H9 (cell line): ENCODE data around the gene P2RY8. TPM values are rescaled to one million over a fixed set of nuclear protein-coding genes. Genes with fewer than 3 reads are reported as not detected.

Source experiments
- DNase-seq: peaks from one replicate; pipeline ENCODE4 v3.0.0-alpha.2; 2017
- H2AFZ ChIP-seq: one replicate; pipeline ENCODE4 v1.6.1; 2013; ENCODE audit warnings: mild to moderate bottlenecking, low read length, control low read depth, moderate library complexity
- H2AK5ac ChIP-seq: 2 replicates; pipeline ENCODE4 v1.6.1; 2013; ENCODE audit warnings: low read length, control low read depth, mixed read lengths; ENCODE audit not compliant: insufficient read length
- H2BK120ac ChIP-seq: one replicate; pipeline ENCODE4 v1.6.1; 2013; ENCODE audit warnings: low read depth, mild to moderate bottlenecking, low read length, control low read depth, inconsistent platforms; ENCODE audit not compliant: poor library complexity, severe bottlenecking
- H2BK12ac ChIP-seq: 2 replicates; pipeline ENCODE4 v1.6.1; 2013; ENCODE audit warnings: low read length, control low read depth, mixed read lengths, low read depth; ENCODE audit not compliant: insufficient read length
- H2BK15ac ChIP-seq: 2 replicates; pipeline ENCODE4 v1.6.1; 2013; ENCODE audit warnings: low read depth, low read length, control low read depth
- H2BK20ac ChIP-seq: one replicate; pipeline ENCODE4 v1.6.1; 2013; ENCODE audit warnings: low read depth, mild to moderate bottlenecking, low read length, control low read depth, inconsistent platforms; ENCODE audit not compliant: poor library complexity, severe bottlenecking
- H2BK5ac ChIP-seq: 2 replicates; pipeline ENCODE4 v1.6.1; 2013; ENCODE audit warnings: low read length, control low read depth, mixed read lengths; ENCODE audit not compliant: insufficient read length
- H3K14ac ChIP-seq: 2 replicates; pipeline ENCODE4 v1.6.1; 2013; ENCODE audit warnings: low read length, control low read depth; ENCODE audit not compliant: insufficient read depth
- H3K18ac ChIP-seq: 2 replicates; pipeline ENCODE4 v1.6.1; 2013; ENCODE audit warnings: low read depth, mild to moderate bottlenecking, mixed read lengths, low read length, control low read depth; ENCODE audit not compliant: insufficient read length
- H3K23ac ChIP-seq: 2 replicates; pipeline ENCODE4 v1.6.1; 2013; ENCODE audit warnings: low read length, control low read depth, mixed read lengths, low read depth; ENCODE audit not compliant: insufficient read length
- H3K23me2 ChIP-seq: 2 replicates; pipeline ENCODE4 v1.6.1; 2013; ENCODE audit warnings: low read depth, mild to moderate bottlenecking, mixed read lengths, low read length, control low read depth; ENCODE audit not compliant: insufficient read length, poor library complexity, severe bottlenecking
- H3K27ac ChIP-seq: 2 replicates; pipeline ENCODE4 v1.5.1; 2013; ENCODE audit warnings: low read length, control low read depth, mixed read lengths, low read depth; ENCODE audit not compliant: insufficient read length
- H3K27me3 ChIP-seq: 2 replicates; pipeline ENCODE4 v1.6.1; 2013; ENCODE audit warnings: low read length, control low read depth, inconsistent platforms; ENCODE audit not compliant: insufficient read depth
- H3K4ac ChIP-seq: 2 replicates; pipeline ENCODE4 v1.6.1; 2013; ENCODE audit warnings: low read depth, mild to moderate bottlenecking, control low read depth, inconsistent platforms, low read length, moderate library complexity
- H3K4me1 ChIP-seq: 2 replicates; pipeline ENCODE4 v1.6.1; 2013; ENCODE audit warnings: low read length, control low read depth, inconsistent platforms; ENCODE audit not compliant: insufficient read depth
- H3K4me2 ChIP-seq: 2 replicates; pipeline ENCODE4 v1.6.1; 2013; ENCODE audit warnings: low read length, control low read depth, mixed read lengths; ENCODE audit not compliant: insufficient read length, insufficient read depth
- H3K56ac ChIP-seq: 2 replicates; pipeline ENCODE4 v1.6.1; 2013; ENCODE audit warnings: low read depth, mild to moderate bottlenecking, mixed read lengths, low read length, control low read depth; ENCODE audit not compliant: insufficient read length
- H3K79me1 ChIP-seq: 2 replicates; pipeline ENCODE4 v1.6.1; 2013; ENCODE audit warnings: low read depth, mild to moderate bottlenecking, moderate library complexity, low read length, control low read depth, inconsistent platforms; ENCODE audit not compliant: insufficient read depth, poor library complexity, severe bottlenecking
- H3K79me2 ChIP-seq: 2 replicates; pipeline ENCODE4 v1.6.1; 2013; ENCODE audit warnings: low read length, control low read depth, inconsistent platforms; ENCODE audit not compliant: insufficient read depth
- H3K9ac ChIP-seq: 2 replicates; pipeline ENCODE4 v1.6.1; 2013; ENCODE audit warnings: low read length, control low read depth, mixed read lengths; ENCODE audit not compliant: insufficient read length; ENCODE audit errors: extremely low read depth
- H3K9me3 ChIP-seq: one replicate; pipeline ENCODE4 v1.6.1; 2013; ENCODE audit warnings: low read depth, low read length, inconsistent platforms; ENCODE audit not compliant: control insufficient read depth
- H3T11ph ChIP-seq: one replicate; pipeline ENCODE4 v1.6.1; 2013; ENCODE audit warnings: mild to moderate bottlenecking, low read length, control low read depth, inconsistent platforms
- H4K20me1 ChIP-seq: one replicate; pipeline ENCODE4 v1.6.1; 2013; ENCODE audit not compliant: control insufficient read depth, insufficient read length, insufficient read depth
- H4K5ac ChIP-seq: 2 replicates; pipeline ENCODE4 v1.6.1; 2013; ENCODE audit warnings: low read depth, mild to moderate bottlenecking, mixed read lengths, low read length, control low read depth; ENCODE audit not compliant: insufficient read length
- H4K8ac ChIP-seq: replicated peaks from 2 replicates; pipeline ENCODE4 v1.6.1; 2013; ENCODE audit warnings: low read length, control low read depth, mixed read lengths, low read depth; ENCODE audit not compliant: insufficient read length
- H4K91ac ChIP-seq: 2 replicates; pipeline ENCODE4 v1.6.1; 2013; ENCODE audit warnings: low read depth, mild to moderate bottlenecking, moderate library complexity, mixed read lengths, low read length, control low read depth; ENCODE audit not compliant: insufficient read length
- H3K27ac Mint-ChIP-seq, 3 experiments: 2 replicates in 2 of 3; 3 replicates in 1 of 3; pipeline ENCODE4 v1.8.0; 2020 to 2021; ENCODE audit warnings: mixed read lengths in 3 of 3, mild to moderate bottlenecking in 1 of 3, moderate library complexity in 1 of 3
- H3K27me3 Mint-ChIP-seq: 2 replicates; pipeline ENCODE4 v1.8.0; 2021; ENCODE audit warnings: low read depth, mild to moderate bottlenecking, moderate library complexity, mixed read lengths
- H3K36me3 Mint-ChIP-seq, 3 experiments: 2 replicates in 2 of 3; 3 replicates in 1 of 3; pipeline ENCODE4 v1.8.0; 2020 to 2021; ENCODE audit warnings: low read depth in 3 of 3, mixed read lengths in 3 of 3; ENCODE audit not compliant: insufficient read depth in 1 of 3
- H3K4me1 Mint-ChIP-seq, 2 experiments: 2 replicates each; pipeline ENCODE4 v1.8.0; 2020; ENCODE audit warnings: mixed read lengths in 2 of 2
- H3K4me3 Mint-ChIP-seq, 2 experiments: 2 replicates in 1 of 2; 3 replicates in 1 of 2; pipeline ENCODE4 v1.8.0; 2020 to 2021; ENCODE audit warnings: mild to moderate bottlenecking in 2 of 2, mixed read lengths in 2 of 2, moderate library complexity in 1 of 2
- H3K9me3 Mint-ChIP-seq, 2 experiments: 2 replicates in 1 of 2; 3 replicates in 1 of 2; pipeline ENCODE4 v1.8.0; 2020; ENCODE audit warnings: mild to moderate bottlenecking in 2 of 2, mixed read lengths in 2 of 2, moderate library complexity in 1 of 2
- CTCF ChIP-seq: fragments of 200-600 bp; sonication (generic); conservative IDR thresholded peaks from 3 replicates; pipeline ENCODE4 v1.8.0; 2021; ENCODE audit warnings: antibody characterized with exemption, mild to moderate bottlenecking
- WGBS: extraction: QIAGEN DNeasy Blood & Tissue Kit; methylation state at CpG from one replicate; pipeline ENCODE4 v1.1.7; 2013; ENCODE audit warnings: missing lambda C conversion rate, low lambda C conversion rate, mixed read lengths; ENCODE audit not compliant: insufficient read length; ENCODE audit errors: extremely low coverage; 5-methylcytosine and 5-hydroxymethylcytosine counted together
- total RNA-seq: library from RNA; stranded (reverse); gene quantifications from 2 replicates; pipeline ENCODE4 v1.2.1, GENCODE V29; 2021

P2RY8 gene
- total RNA-seq, 1 experiment from 2014 or later: not detected

GRCh38 chrX:1416327-1416784 is 120.6 kb downstream of the P2RY8 start:
- H2BK12ac ChIP-seq: no peak overlapping the region
- H3K27me3 ChIP-seq: no peaks in the 10 kb centered on the region
- no peak overlapping the region for H3K4me2 ChIP-seq
- H2BK120ac ChIP-seq: no peak overlapping the region
- DNase-seq: no peak
- H2AFZ ChIP-seq: no peak overlapping the region
- Mint-ChIP-seq H3K27me3 (peaks cover 2% of the 10 kb centered on the region; the same call in 1 of the 2 replicates), H3K9me3 (no peaks in the 10 kb centered on the region), H3K4me3 (no peak overlapping the region), H3K36me3 (peaks cover 33 to 55% (median 48%) of the 10 kb centered on the region in 3 experiments; a peak in 6 of 7 replicates), H3K27ac (no peak overlapping the region), H3K4me1 (peaks cover 9% of the 10 kb centered on the region in 2 experiments)
- H3K4me1 ChIP-seq: no peaks in the 10 kb centered on the region
- H4K8ac ChIP-seq: no peak overlapping the region
- H3K14ac ChIP-seq: no peak overlapping the region
- no peaks in the 10 kb centered on the region for H3K79me1 ChIP-seq
- no peak overlapping the region for H3K9ac ChIP-seq
- H3K4ac ChIP-seq: no peak overlapping the region
- H3K56ac ChIP-seq: no peak overlapping the region
- no peak overlapping the region for H3K27ac ChIP-seq
- no peaks in the 10 kb centered on the region for H4K20me1 ChIP-seq
- H3T11ph ChIP-seq: no peak overlapping the region
- no peak overlapping the region for H3K18ac ChIP-seq
- H2BK20ac ChIP-seq: no peak overlapping the region
- no peak for TF ChIP-seq CTCF
- H3K23ac ChIP-seq: no peak overlapping the region
- no peak overlapping the region for H4K5ac ChIP-seq
- H2BK15ac ChIP-seq: no peak overlapping the region
- no peaks in the 10 kb centered on the region for H3K23me2 ChIP-seq
- H3K9me3 ChIP-seq: peaks cover 1% of the 10 kb centered on the region
- no CpG with 5 or more reads among the region's 15 CpGs for WGBS
- no peaks in the 10 kb centered on the region for H3K79me2 ChIP-seq
- no peak overlapping the region for H2BK5ac ChIP-seq
- H2AK5ac ChIP-seq: no peak overlapping the region
- H4K91ac ChIP-seq: no peak overlapping the region

Other genes starting within 250 kb of the P2RY8 start
- 0.24 TPM in 1 of 2 replicates, not detected in the other for gene IL3RA, start 200.4 kb downstream of the P2RY8 start, total RNA-seq
- gene SLC25A6, start 145.1 kb downstream of the P2RY8 start, total RNA-seq: 553 and 558 TPM in 2 replicates
- 59.8 and 64.2 TPM in 2 replicates for gene ASMTL, start 84.3 kb downstream of the P2RY8 start, total RNA-seq
- gene AKAP17A, start 54.4 kb upstream of the P2RY8 start, total RNA-seq: 39.7 and 42.1 TPM in 2 replicates
- gene ASMT, start 77.9 kb upstream of the P2RY8 start, total RNA-seq: 1.0 and 1.4 TPM in 2 replicates